HG03066 (cell line): Measurements from ENCODE around the gene DRC1.
"Not testable (repeated sequence)": the region's sequence is repeated elsewhere in the genome, so short reads cannot be mapped to it uniquely, and the experiment has no call there.

Experiments used
- ATAC-seq: cut with Tn5 transposase; IDR thresholded peaks from one replicate; pipeline ENCODE4 v1.9.1; 2021; ENCODE audit warnings: low read depth; ENCODE audit not compliant: unreplicated experiment

The DRC1 gene

GRCh38 chr2:26462100-26462499 lies 60.4 kb downstream of the DRC1 start:
- no peak for ATAC-seq

GRCh38 chr2:26462511-26463243 lies 61.0 kb downstream of the DRC1 start:
- ATAC-seq: no peak

DNA sequence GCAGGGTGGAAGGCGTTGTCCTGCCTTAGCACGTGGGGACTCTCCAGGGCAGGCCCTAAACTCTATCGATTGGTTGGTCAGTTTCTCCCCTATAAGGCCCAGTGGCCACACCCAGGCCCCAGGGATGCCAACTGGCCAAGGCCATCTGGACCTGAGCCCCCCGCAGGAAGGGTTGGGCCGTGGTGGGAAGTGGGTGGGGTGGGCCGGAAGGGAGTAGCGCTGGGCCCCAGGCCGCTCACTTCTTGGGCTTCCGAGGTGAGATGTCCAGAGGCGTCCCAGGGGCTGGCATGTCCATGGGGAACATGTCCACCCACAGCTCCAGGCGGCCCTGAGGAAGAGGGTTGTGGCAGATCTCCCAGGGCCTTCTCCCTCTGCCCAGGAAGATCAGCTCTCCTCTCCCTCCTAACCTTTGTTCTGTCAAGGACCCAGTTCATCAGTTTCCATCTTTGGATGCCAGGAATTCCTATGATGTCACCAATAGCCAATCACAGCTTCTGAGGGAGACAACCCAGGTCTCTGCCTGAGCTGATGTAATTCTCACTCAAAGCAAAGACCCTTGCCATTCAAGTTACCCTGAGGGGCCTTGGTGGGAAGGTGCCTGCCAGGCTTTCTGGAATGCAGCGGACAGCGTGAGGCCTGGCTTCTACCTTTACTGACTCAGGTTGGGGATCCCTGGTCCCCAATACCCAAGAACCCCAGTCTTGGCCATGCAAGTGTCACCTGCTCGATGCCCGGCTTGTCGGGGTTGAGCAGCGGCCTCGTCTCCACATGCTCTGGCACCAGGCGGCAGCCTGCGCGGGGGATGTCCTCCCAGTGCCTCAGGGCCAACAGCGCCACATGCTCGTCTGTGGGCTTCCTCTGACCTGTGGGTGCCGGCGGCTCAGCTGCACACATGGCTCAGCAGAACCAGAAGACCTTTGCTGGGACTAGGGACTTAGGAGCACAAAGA lies 61.8 kb downstream of the DRC1 start:
- ATAC-seq: no peak

DNA sequence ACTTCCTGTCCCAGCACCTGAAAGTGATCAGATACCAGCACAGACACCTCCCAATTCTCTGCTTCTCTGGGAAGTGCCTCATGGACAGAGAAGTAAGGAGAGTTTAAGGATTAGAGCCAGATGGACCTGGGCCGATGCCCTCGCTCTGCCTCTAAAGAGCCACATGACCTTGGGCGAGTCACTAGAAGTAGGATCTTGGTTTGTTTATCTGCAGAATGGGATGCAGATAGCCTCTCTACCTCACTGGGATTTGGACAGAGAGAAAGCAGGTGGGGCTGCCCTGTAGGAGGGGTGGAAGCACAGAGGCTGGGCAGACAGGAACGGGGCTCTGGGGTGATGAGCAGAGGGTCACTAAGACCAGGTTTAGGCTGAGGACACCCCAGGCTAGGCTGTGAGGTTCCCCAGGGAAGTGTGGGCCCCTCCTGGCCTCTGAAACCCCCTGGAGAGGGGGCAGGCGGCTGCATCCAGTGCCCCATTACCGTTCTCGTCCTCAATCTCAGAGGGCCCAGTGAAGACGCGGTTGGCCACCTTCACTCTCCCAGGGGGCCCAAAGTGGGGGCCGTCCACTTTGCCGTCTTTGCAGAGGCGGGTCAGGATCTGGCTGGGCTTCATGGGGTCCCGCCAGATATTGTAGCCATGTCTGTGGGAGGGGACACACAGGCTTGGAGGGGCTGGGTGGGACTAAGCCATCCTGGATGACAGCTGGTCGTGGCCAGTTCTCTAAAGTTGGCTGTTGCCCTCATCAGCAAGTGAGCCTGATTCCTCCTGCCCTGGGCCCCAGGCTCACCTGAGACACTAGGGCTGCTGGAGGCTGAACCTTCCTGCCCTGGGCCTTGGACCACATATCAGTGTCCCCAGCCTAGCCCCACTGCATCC lies 62.9 kb downstream of the DRC1 start:
- ATAC-seq: no peak

- no peak for ATAC-seq
Measured at GRCh38 chr2:26465266-26465925, 63.7 kb downstream of the DRC1 start.

DNA sequence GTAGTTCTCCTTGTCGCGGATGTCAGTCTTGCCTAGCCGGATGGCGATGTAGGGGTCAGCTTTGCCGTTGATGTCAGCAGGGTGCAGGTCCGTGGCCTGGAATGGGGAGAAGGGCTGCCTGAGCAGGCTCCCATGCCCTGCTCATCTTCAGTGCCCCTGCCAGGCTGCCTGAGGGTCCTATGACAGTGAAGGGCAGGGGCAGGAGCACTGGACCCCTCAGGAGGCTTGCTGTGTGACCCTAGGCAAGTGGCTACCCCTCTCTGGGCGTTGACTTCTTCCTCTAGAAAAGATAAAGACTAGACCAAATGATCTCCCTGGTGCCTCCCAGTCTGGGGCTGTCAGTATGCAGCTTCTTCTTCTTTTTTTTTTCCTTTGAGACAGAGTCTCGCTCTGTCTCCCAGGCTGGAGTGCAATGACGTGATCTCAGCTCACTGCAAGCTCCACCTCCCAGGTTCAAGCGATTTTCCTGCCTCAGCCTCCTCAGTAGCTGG lies 64.3 kb downstream of the DRC1 start:
- no peak for ATAC-seq

DNA sequence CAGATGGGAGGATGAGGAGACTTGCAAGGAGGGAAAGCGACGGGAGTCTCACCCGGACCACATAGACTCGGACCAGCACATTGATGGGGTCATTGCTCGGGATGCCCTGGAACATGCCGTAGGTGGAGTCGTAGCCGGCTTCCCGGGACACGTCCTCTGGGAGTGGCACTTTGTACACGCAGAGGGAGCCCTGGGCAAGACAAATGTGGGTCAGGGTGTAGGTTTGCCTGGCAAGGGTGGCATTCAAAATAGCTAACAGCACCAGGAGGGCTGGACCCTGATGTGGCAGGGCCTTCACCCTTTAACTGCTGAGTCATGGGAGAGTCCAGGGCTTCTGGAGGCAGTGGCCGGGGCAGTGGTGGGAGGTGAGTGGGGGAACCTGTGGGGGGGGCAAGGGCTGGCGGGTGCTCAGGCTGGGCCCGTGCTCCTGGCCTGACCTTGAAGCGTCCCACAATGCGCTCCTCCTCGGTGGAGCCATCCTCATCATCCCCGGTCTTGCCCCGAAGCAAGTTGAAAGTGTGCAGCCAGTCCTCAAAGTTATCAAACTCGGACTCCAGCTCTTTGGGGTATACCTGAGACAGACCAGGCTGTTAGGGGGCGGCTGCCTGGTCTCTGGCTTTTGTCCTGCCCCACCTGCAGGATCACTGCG lies 65.1 kb downstream of the DRC1 start:
- ATAC-seq: no peak

- ATAC-seq: not testable (repeated sequence)
Measured at GRCh38 chr2:26468544-26468943, 66.8 kb downstream of the DRC1 start.

- no peak for ATAC-seq
Measured at GRCh38 chr2:26469092-26469710, 67.5 kb downstream of the DRC1 start.

DNA sequence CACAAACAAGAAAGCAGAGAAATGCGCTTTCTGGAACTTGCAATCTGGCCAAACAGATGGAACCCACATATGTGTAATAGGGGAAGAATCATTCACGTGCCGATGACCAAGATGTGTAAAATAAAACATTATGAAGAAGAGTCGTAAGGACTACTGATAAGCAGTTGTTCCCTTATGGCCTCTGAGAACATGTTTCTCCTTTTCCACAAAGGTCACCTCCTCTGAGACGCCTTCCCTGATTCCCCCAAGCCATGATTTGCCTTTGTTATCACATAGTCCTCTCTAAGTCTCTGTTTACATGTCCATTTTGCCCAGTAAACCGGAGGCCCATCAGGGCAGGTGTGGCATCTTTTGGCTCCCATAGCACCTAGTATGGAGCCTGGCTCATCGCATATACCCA lies 68.2 kb downstream of the DRC1 start:
- no peak for ATAC-seq

GRCh38 chr2:26470601-26471260 lies 69.0 kb downstream of the DRC1 start:
- no peak for ATAC-seq

DNA sequence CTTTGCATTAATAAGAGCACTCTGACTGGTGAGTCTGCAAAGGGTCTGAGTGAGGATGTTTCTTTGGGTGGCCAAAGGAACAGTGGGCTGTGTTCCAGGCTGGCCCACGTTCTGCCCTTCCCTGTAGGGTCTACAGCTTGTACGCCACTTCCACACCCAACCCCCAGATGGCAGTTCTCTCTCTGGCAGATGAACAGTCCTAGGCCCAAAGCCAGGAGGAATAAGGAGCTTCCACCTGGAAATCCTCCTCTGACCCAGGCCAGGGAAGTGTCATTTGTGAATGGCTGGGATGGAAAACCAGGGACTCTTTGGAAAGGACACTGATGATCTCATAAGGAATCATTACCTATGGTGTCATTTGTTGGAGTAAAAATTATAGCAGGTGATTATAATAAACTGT lies 69.6 kb downstream of the DRC1 start:
- no peak for ATAC-seq

DNA sequence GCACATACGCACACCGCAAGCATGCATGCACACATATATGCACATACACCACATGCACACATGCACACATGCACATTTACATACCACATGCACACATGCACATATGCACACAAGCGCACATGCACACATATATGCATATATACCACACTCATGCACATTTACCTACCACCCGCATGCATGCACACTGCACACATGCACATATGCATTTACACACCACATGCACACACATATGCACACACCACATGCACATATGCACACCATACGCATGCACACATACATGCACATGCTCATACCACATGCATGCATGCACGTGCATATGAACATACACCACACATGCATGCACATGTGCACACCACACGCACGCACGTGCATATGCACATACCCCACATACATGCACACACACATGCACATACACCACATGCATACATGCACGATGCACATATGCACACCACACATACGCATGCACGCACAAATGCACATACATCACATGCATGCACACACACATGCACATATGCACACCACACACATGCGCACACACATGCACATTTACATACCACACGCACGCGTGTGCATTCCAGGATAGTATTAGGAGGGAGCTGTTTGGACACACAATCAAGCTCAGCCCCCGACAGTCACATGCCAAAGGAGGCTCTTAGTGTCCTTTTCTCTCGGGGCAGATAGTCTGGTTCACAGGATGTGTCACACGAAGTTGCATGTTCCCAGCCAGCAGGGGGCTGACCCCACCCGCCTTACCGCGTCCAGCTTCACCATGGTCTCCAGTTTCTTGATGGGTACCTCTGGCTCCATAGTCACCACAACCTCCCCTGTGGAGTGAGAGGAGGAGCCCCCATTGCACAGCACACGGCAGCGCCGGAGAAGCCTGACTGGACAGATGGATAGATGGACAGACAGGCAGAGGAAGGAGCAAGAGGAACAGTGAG lies 70.3 kb downstream of the DRC1 start:
- ATAC-seq: no peak

DNA sequence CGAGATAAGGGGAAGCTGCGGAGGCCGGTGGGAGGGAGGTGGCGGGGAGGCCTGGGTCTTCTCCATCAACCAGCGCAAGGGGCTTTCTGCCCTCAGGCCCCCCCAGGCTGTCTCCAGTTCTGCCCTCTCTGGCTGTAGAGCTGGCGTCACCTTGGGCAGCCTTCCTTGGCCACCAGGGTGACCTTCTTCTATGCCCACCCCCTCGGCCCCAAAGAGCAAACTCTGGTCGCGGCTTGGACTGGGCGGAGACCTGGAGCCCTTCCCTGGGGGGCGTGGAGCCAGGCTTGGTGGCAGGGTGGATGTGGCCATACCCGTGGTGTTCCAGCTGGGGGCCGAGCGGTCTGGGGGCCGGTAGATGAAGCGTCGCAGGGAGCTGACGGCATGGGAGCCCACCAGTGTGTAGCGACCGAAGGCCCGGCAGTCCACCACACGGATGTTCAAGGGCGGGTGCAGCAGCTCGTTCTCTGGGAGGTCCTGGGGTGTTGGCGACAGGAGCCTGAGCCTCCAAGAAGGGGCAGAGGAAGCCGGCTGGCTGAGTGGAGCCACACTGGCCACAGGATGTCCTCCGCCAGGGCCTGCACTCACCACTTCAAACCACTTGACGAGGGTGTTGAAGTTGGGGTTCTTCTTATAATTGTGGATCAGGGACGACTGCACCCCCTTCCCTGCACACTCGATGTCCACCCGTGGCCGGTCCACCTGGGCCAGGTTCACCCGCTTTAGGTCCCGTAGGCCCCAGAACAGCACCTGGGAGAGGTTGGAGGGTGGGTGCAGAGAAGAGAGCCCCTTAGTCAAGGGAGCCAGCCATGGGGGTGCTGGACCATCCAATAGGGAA lies 71.3 kb downstream of the DRC1 start:
- ATAC-seq: no peak

DNA sequence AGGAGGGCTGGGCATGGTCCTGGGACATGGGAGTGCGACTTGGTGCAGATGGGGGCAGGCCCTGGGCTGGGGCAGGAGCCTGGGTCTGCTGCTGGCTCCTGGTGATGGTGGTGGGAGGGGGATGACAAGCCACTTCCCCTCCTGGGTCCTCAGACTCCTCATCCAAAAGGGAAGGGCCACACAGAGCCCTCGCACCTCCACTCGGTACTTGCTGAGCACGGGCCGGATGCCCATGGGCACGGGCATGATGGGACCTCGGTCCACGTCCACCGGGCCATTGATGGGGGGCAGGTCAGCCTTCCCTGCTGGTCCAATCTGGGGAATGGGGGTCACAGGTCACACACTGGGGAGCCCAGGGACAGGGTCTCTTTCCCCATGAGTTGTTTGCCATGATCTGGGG lies 72.1 kb downstream of the DRC1 start:
- ATAC-seq: no peak

- no peak for ATAC-seq
Measured at GRCh38 chr2:26474261-26474785, 72.6 kb downstream of the DRC1 start.
